GM23338 (cell line): ENCODE results near the gene TEX26. TPM values are rescaled to one million over a fixed set of nuclear protein-coding genes. Genes with fewer than 3 reads are reported as not detected.

Experiments used
- ATAC-seq: fragments of 200-7000 bp; cut with Tn5 transposase; 3 replicates; pipeline ENCODE4 v1.9.1; 2020
- DNase-seq: peaks from one replicate; pipeline ENCODE4 v3.0.0-alpha.2; 2015; ENCODE audit warnings: low spot score
- H2AFZ ChIP-seq: fragments of 200-600 bp; sonication (generic); 2 replicates; pipeline ENCODE4 v1.8.0; 2016; ENCODE audit warnings: antibody characterized with exemption, mild to moderate bottlenecking, moderate library complexity
- H3F3A ChIP-seq: fragments of 200-600 bp; sonication (generic); replicated peaks from 2 replicates; pipeline ENCODE4 v1.8.0; 2017; ENCODE audit warnings: antibody characterized with exemption, mixed run types, low read depth
- H3K27ac ChIP-seq: fragments of 200-600 bp; sonication (generic); 2 replicates; pipeline ENCODE4 v1.6.1; 2016; ENCODE audit warnings: low read depth
- H3K27me3 ChIP-seq: fragments of 200-600 bp; sonication (generic); 2 replicates; pipeline ENCODE4 v1.8.0; 2016; ENCODE audit warnings: mild to moderate bottlenecking, mixed run types, moderate library complexity; ENCODE audit not compliant: insufficient read depth
- H3K36me3 ChIP-seq: fragments of 200-600 bp; sonication (generic); 2 replicates; pipeline ENCODE4 v1.8.0; 2016; ENCODE audit warnings: mild to moderate bottlenecking; ENCODE audit not compliant: insufficient read depth
- H3K4me1 ChIP-seq: fragments of 200-600 bp; sonication (generic); 2 replicates; pipeline ENCODE4 v1.8.0; 2016; ENCODE audit warnings: mild to moderate bottlenecking, moderate library complexity; ENCODE audit not compliant: insufficient read depth
- H3K4me2 ChIP-seq: fragments of 200-600 bp; sonication (generic); 2 replicates; pipeline ENCODE4 v1.7.1; 2017; ENCODE audit warnings: mixed run types
- H3K4me3 ChIP-seq: fragments of 200-600 bp; sonication (generic); 2 replicates; pipeline ENCODE4 v1.6.1; 2016; ENCODE audit warnings: mixed run types
- H3K79me2 ChIP-seq: fragments of 200-600 bp; sonication (generic); replicated peaks from 2 replicates; pipeline ENCODE4 v1.8.0; 2017; ENCODE audit warnings: mild to moderate bottlenecking; ENCODE audit not compliant: insufficient read depth
- H3K9me2 ChIP-seq: fragments of 200-600 bp; sonication (generic); 2 replicates; pipeline ENCODE4 v1.8.0; 2017; ENCODE audit not compliant: insufficient read depth
- H4K20me1 ChIP-seq: fragments of 200-600 bp; sonication (generic); replicated peaks from 2 replicates; pipeline ENCODE4 v1.8.0; 2017; ENCODE audit warnings: mild to moderate bottlenecking; ENCODE audit not compliant: insufficient read depth
- H3K27ac Mint-ChIP-seq: 2 replicates; pipeline ENCODE4 v1.8.0; 2020; ENCODE audit warnings: inconsistent platforms, mild to moderate bottlenecking, moderate library complexity, mixed read lengths
- H3K27me3 Mint-ChIP-seq: 3 replicates; pipeline ENCODE4 v1.8.0; 2022; ENCODE audit warnings: low read depth, mild to moderate bottlenecking, moderate library complexity, mixed read lengths, inconsistent platforms; ENCODE audit not compliant: insufficient read depth, poor library complexity
- H3K36me3 Mint-ChIP-seq: 3 replicates; pipeline ENCODE4 v1.8.0; 2021; ENCODE audit warnings: low read depth, mild to moderate bottlenecking, inconsistent platforms, moderate library complexity, mixed read lengths
- H3K4me1 Mint-ChIP-seq: 3 replicates; pipeline ENCODE4 v1.8.0; 2020; ENCODE audit warnings: mild to moderate bottlenecking, inconsistent platforms, mixed read lengths
- H3K4me3 Mint-ChIP-seq: 3 replicates; pipeline ENCODE4 v1.8.0; 2021; ENCODE audit warnings: moderate library complexity, mild to moderate bottlenecking, inconsistent platforms, mixed read lengths
- H3K9me3 Mint-ChIP-seq: 3 replicates; pipeline ENCODE4 v1.8.0; 2020; ENCODE audit warnings: moderate library complexity, mild to moderate bottlenecking, inconsistent platforms, mixed read lengths
- CREB1 ChIP-seq: fragments of 250-450 bp; sonication (Bioruptor Pico); IDR thresholded peaks from 2 replicates; pipeline ENCODE4 v1.5.0; 2020; ENCODE audit warnings: low read depth, mild to moderate bottlenecking, moderate library complexity
- EZH2 ChIP-seq: fragments of 200-600 bp; sonication (generic); IDR thresholded peaks from one replicate; pipeline ENCODE4 v1.8.0; 2017; ENCODE audit warnings: antibody characterized with exemption, mild to moderate bottlenecking, low read depth; ENCODE audit not compliant: unreplicated experiment
- EZH2phosphoT487 ChIP-seq: fragments of 200-600 bp; sonication (generic); IDR thresholded peaks from one replicate; pipeline ENCODE4 v1.8.1; 2018; ENCODE audit warnings: antibody characterized with exemption; ENCODE audit not compliant: unreplicated experiment
- JUNB ChIP-seq: IDR thresholded peaks from one replicate; pipeline ENCODE4 v1.6.1; 2016; ENCODE audit warnings: antibody characterized with exemption; ENCODE audit not compliant: unreplicated experiment
- NANOG ChIP-seq: IDR thresholded peaks from 2 replicates; pipeline ENCODE4 v1.6.1; 2016; ENCODE audit warnings: antibody characterized with exemption, borderline replicate concordance
- POLR2AphosphoS5 ChIP-seq: IDR thresholded peaks from 2 replicates; pipeline ENCODE4 v1.6.1; 2016; ENCODE audit warnings: antibody characterized with exemption, low read depth
- STAT1 ChIP-seq: IDR thresholded peaks from one replicate; pipeline ENCODE4 v1.6.1; 2016; ENCODE audit warnings: antibody characterized with exemption; ENCODE audit not compliant: unreplicated experiment
- ZNF114 ChIP-seq: fragments of 250-450 bp; sonication (Bioruptor Pico); IDR thresholded peaks from 2 replicates; pipeline ENCODE4 v1.5.0; 2020; ENCODE audit warnings: mild to moderate bottlenecking, moderate library complexity
- ZNF331 ChIP-seq: fragments of 250-450 bp; sonication (Bioruptor Pico); IDR thresholded peaks from 2 replicates; pipeline ENCODE4 v1.5.0; 2020; ENCODE audit warnings: low read depth, mild to moderate bottlenecking, moderate library complexity
- polyA plus RNA-seq: library from polyadenylated mRNA; unstranded; fragments of >200 nt; fragmentation: Nextera tagmentation; extraction: Ambion mirVana; gene quantifications from 2 replicates; pipeline ENCODE4 v1.2.1, GENCODE V29; 2016
- total RNA-seq: library from RNA; depleted of rRNA; stranded (reverse); fragments of >200 nt; shearing (Covaris generic); gene quantifications from 2 replicates; pipeline ENCODE4 v1.2.3, GENCODE V29; 2014
- TF ChIP-seq, protein P1 (sequence below): IDR thresholded peaks from 2 replicates; pipeline ENCODE4 v1.6.1; 2016; ENCODE audit warnings: antibody characterized with exemption
- TF ChIP-seq, protein P2 (sequence below): IDR thresholded peaks from one replicate; pipeline ENCODE4 v1.6.1; 2018; ENCODE audit warnings: antibody characterized with exemption; ENCODE audit not compliant: unreplicated experiment
- TF ChIP-seq, protein P3 (sequence below): fragments of 250-450 bp; sonication (Bioruptor Pico); IDR thresholded peaks from 2 replicates; pipeline ENCODE4 v1.5.0; 2020; ENCODE audit warnings: mild to moderate bottlenecking, moderate library complexity

Gene TEX26
- total and polyA plus RNA-seq, 2 experiments from 2014 or later: not detected

DNA sequence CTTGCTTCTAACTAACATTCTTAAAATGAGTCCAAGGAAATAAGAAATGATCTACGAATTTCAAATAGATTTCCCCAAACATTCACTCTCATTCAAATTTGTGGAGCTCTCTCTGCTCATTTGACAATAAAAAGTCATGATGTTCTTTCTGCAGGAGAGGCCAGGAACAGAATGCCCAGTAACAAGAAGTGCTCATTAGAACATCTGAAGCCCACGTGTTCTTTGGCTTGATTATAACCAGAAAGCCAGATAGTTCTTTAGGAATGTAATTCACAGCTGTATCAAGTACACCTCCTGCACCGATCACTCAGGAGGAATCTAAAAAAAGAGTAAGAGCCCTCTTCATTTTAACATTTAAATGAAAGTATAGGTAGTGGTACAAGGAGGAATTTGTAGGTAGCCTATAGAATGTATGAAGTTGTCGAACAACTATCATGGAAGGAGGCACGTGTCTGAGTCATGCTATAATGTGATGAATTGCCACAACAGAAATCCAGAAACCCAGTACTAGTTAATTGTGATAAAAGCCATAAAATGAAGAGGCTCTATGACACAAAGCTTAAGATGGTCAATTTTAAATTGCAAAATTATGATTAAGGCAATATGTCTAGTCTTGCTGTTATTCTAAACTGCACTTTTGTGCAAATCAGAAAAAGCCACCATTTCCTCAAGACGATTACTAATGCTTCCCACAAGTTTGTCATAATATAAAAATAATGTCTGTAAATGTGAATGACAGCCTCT, 13.6 kb upstream of the TEX26 start (continued):
- TF ChIP-seq, protein P1, sequence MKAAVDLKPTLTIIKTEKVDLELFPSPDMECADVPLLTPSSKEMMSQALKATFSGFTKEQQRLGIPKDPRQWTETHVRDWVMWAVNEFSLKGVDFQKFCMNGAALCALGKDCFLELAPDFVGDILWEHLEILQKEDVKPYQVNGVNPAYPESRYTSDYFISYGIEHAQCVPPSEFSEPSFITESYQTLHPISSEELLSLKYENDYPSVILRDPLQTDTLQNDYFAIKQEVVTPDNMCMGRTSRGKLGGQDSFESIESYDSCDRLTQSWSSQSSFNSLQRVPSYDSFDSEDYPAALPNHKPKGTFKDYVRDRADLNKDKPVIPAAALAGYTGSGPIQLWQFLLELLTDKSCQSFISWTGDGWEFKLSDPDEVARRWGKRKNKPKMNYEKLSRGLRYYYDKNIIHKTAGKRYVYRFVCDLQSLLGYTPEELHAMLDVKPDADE: no peak
- no peak for TF ChIP-seq JUNB
- TF ChIP-seq POLR2AphosphoS5: no peak
- no peak for TF ChIP-seq ZNF331 (CRISPR knock-in tag)
- TF ChIP-seq, protein P2, sequence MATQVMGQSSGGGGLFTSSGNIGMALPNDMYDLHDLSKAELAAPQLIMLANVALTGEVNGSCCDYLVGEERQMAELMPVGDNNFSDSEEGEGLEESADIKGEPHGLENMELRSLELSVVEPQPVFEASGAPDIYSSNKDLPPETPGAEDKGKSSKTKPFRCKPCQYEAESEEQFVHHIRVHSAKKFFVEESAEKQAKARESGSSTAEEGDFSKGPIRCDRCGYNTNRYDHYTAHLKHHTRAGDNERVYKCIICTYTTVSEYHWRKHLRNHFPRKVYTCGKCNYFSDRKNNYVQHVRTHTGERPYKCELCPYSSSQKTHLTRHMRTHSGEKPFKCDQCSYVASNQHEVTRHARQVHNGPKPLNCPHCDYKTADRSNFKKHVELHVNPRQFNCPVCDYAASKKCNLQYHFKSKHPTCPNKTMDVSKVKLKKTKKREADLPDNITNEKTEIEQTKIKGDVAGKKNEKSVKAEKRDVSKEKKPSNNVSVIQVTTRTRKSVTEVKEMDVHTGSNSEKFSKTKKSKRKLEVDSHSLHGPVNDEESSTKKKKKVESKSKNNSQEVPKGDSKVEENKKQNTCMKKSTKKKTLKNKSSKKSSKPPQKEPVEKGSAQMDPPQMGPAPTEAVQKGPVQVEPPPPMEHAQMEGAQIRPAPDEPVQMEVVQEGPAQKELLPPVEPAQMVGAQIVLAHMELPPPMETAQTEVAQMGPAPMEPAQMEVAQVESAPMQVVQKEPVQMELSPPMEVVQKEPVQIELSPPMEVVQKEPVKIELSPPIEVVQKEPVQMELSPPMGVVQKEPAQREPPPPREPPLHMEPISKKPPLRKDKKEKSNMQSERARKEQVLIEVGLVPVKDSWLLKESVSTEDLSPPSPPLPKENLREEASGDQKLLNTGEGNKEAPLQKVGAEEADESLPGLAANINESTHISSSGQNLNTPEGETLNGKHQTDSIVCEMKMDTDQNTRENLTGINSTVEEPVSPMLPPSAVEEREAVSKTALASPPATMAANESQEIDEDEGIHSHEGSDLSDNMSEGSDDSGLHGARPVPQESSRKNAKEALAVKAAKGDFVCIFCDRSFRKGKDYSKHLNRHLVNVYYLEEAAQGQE: no peak

DNA sequence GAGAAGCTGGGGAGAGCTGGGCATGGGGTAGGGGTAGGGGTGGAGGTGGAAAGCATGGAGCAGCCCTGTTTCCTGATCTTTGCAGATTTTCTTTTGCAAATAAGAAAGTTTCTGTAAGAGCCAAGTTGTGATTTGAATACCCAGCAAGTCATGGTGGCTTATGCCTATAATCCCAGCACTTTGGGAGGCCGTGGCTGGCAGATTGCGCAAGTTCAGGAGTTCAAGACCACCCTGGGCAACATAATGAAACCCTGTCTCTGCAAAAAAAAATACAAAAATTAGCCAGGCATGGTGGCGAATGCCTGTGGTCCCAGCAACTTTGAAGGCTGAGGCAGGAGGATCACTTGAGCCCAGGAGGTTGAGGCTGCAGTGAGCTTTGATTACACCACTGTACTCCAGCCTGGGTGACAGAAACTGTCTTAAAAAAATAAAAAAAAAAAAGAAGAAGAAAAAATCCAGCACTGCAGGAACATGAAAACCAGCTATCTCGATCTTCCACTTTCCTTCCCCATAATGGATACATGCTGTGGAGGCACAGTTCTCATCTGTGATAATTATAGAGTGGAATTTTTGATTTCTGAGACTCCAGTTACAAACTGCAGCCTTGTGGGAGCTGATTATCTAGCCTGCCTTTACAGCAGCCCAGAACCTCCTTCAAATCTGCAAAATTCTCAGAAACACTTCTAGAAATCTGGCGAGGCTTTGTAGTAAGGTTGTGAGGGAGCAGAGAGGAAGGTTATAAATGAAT, 12.1 kb upstream of the TEX26 start:
- H3K4me3 Mint-ChIP-seq: no peak overlapping the region

More for the DNA sequence above, 12.1 kb upstream of the TEX26 start:
- Mint-ChIP-seq H3K36me3 (no peaks in the 10 kb centered on the region), H3K27ac (no peak overlapping the region), H3K9me3 (no peaks in the 10 kb centered on the region), H3K4me1 (peaks cover 13% of the 10 kb centered on the region), H3K27me3 (no peaks in the 10 kb centered on the region)
- no peak overlapping the region for H3K27ac ChIP-seq
- H4K20me1 ChIP-seq: no peaks in the 10 kb centered on the region
- no peaks in the 10 kb centered on the region for H3K9me2 ChIP-seq
- no peaks in the 10 kb centered on the region for H3K79me2 ChIP-seq
- TF ChIP-seq POLR2AphosphoS5: no peak
- TF ChIP-seq ZNF114 (CRISPR knock-in tag): no peak
- TF ChIP-seq, protein P3, sequence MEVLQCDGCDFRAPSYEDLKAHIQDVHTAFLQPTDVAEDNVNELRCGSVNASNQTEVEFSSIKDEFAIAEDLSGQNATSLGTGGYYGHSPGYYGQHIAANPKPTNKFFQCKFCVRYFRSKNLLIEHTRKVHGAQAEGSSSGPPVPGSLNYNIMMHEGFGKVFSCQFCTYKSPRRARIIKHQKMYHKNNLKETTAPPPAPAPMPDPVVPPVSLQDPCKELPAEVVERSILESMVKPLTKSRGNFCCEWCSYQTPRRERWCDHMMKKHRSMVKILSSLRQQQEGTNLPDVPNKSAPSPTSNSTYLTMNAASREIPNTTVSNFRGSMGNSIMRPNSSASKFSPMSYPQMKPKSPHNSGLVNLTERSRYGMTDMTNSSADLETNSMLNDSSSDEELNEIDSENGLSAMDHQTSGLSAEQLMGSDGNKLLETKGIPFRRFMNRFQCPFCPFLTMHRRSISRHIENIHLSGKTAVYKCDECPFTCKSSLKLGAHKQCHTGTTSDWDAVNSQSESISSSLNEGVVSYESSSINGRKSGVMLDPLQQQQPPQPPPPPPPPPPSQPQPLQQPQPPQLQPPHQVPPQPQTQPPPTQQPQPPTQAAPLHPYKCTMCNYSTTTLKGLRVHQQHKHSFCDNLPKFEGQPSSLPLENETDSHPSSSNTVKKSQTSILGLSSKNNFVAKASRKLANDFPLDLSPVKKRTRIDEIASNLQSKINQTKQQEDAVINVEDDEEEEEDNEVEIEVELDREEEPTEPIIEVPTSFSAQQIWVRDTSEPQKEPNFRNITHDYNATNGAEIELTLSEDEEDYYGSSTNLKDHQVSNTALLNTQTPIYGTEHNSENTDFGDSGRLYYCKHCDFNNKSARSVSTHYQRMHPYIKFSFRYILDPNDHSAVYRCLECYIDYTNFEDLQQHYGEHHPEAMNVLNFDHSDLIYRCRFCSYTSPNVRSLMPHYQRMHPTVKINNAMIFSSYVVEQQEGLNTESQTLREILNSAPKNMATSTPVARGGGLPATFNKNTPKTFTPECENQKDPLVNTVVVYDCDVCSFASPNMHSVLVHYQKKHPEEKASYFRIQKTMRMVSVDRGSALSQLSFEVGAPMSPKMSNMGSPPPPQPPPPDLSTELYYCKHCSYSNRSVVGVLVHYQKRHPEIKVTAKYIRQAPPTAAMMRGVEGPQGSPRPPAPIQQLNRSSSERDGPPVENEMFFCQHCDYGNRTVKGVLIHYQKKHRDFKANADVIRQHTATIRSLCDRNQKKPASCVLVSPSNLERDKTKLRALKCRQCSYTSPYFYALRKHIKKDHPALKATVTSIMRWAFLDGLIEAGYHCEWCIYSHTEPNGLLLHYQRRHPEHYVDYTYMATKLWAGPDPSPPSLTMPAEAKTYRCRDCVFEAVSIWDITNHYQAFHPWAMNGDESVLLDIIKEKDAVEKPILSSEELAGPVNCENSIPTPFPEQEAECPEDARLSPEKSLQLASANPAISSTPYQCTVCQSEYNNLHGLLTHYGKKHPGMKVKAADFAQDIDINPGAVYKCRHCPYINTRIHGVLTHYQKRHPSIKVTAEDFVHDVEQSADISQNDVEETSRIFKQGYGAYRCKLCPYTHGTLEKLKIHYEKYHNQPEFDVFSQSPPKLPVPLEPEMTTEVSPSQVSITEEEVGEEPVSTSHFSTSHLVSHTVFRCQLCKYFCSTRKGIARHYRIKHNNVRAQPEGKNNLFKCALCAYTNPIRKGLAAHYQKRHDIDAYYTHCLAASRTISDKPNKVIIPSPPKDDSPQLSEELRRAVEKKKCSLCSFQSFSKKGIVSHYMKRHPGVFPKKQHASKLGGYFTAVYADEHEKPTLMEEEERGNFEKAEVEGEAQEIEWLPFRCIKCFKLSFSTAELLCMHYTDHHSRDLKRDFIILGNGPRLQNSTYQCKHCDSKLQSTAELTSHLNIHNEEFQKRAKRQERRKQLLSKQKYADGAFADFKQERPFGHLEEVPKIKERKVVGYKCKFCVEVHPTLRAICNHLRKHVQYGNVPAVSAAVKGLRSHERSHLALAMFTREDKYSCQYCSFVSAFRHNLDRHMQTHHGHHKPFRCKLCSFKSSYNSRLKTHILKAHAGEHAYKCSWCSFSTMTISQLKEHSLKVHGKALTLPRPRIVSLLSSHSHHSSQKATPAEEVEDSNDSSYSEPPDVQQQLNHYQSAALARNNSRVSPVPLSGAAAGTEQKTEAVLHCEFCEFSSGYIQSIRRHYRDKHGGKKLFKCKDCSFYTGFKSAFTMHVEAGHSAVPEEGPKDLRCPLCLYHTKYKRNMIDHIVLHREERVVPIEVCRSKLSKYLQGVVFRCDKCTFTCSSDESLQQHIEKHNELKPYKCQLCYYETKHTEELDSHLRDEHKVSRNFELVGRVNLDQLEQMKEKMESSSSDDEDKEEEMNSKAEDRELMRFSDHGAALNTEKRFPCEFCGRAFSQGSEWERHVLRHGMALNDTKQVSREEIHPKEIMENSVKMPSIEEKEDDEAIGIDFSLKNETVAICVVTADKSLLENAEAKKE: no peak
- TF ChIP-seq NANOG: no peak
- TF ChIP-seq EZH2phosphoT487: no peak
- TF ChIP-seq STAT1: no peak
- TF ChIP-seq CREB1 (CRISPR knock-in tag): no peak
- no peak for TF ChIP-seq EZH2
- TF ChIP-seq JUNB: no peak
- DNase-seq (no peak), ATAC-seq (no peak)
- H3K27me3 ChIP-seq: no peaks in the 10 kb centered on the region
- no peaks in the 10 kb centered on the region for H3K36me3 ChIP-seq
- no peak overlapping the region for H2AFZ ChIP-seq
- H3K4me2 ChIP-seq: no peak overlapping the region
- no peak overlapping the region for H3K4me3 ChIP-seq
- H3F3A ChIP-seq: no peaks in the 10 kb centered on the region
- no peaks in the 10 kb centered on the region for H3K4me1 ChIP-seq
